HG02763 (cell line): ENCODE data around the gene CD28.

Experiments
- ATAC-seq: cut with Tn5 transposase; IDR thresholded peaks from one replicate; pipeline ENCODE4 v1.9.1; 2021; ENCODE audit warnings: mild to moderate bottlenecking, moderate library complexity; ENCODE audit not compliant: unreplicated experiment

CD28 gene

DNA sequence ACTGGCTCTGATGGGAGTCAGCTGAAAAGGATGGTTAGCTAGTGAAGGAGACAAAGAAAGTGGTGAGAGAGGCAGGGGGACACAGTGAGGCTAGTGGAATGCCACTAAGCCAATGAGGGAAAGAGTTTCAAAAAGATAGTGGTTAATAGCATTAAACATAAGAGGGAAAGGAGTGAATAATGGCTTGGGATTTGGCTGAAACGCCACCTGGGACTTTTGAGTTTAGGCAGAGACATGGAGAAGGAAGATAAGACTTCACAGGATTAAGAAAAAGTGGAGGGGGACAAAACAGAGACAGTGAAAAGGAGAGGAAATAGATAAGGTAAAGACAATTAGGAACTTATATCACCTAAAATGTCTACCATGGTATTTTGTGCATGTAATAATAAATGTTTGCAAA is 6.9 kb downstream of the CD28 start:
- ATAC-seq = no peak

DNA sequence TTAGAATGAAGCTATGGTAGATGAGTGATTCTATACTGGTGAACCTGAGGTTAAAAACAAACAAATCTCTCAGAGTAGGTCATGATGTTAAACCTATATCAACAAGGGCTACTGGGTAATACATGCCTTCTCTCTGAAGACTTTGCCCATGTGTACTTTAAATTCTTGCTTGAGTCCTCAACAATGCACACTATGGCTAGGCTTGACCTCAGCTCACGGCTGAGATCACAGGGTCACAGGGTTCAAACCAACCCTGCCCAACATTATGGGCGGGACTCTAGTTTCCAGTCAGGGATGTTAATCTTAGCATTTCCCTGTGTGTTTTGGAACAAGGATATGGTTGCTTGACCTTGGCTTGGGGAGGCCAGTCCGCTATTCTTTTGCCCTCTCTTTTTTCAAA is 7.7 kb downstream of the CD28 start:
- ATAC-seq = no peak

DNA sequence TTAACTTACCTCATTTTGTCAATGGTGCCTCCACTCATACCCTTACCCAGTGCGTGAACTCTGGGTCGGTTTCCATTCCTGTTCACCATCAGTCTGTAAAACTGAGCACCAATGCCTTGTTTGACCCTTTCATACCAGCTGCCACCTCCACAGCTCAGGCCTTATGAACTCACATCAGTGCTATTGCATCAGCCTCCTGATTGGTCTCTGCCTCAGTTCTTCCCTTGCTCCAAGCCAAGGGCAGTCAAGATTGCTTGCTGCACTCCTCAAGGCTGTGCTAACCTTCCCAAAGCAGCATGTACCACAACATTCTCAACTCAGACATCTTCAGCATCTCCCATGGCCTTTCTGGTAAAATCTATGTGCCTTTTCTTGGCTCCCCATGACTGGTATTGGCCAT is 9.3 kb downstream of the CD28 start:
- no peak for ATAC-seq

DNA sequence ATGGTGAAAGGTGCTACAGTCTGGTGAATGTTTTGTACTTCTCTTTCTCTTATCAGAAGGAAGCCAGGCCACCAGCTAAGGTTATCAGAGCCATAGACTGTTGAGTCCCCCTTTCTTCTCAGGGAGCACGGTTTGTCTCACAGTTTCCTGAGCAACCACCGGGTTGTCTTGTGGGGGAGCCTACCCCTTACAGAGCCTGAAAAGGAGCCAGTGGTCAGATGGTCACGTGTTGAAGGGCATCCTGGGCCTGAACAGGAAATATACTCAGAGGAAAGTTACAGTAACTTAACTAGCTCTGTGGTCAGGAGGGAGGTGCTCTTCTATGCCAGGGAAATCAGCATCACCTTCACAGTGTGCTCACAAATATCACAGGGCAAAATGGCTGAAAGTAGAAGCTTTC is 11.6 kb downstream of the CD28 start:
- ATAC-seq = peak; percentile 85

DNA sequence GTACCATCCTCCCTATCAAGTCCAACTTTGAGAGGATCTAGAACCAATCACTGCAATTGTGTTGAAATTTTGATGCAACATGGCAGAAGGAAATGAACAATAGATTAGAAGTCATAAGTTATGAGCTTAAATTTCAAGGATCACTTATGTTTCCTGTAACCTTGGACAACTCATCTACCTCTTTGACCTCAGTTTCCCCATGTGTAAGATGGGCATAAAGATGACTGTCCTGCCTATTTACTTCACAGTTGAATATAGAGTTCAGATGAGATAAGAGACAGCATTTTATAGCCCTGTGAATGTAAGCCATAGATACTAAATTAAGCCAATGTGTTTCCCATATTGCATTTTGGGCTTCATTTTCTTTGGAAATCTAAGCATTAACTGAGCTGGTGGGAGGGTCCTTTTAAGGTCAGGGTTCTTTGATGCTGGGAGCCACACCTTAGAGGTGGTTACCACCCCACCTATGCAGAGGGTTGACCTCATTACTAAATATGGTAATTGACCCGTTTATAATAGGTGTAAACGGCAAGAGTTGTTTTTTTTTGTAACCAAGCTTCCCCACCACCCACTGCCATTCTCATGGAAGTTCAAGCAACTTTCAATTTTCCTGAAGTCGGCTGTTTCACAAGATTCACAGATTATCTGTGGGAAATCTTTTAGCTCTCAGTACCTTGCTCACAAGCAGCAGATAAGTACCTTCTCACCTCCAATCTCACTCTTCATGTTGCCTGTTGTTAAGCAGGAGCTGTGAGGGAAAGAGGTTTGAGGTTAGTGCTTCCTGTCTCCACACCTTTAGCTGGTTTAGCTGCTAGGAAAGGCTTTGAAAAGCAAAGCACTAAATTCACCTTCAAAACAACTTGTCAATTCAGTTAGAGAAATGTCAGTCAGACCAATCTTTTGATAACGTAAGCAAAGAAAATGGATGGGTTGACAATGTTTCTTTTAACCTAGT is 13.3 kb downstream of the CD28 start:
- no peak for ATAC-seq

DNA sequence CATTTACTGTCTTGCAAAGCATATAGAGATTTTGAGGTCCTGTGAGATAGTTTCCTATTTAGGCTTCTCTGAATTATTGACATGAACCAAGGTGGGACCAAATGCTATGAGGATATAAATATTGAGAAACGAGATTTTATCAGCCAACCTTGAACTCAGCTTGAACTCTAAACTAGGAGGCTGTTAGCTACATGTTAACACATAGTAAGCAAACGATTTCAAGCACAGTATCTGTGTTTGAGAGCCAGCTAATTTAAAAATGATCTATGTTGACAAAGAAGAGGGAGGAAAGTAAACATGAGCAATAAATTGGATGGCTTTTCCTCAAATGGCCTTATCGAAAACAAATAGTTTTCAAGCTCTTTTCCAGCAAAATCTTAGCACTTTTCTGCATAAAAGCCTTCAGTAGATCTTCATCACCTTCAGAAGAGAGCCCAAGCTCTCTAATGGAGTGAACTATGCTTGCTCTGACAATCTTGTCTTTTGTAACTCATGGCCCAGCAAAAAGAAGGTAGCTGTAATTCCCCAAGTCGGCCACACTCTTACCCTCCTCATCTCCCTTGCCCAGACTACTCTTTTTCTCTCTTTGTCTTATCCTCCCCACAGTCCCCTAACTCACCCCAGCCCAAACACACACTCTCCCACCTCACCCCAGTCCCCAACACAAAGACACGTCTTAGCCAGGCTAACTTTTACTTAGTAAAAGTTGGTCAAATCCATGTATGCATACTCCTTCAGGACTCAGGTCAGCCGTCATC is 14.7 kb downstream of the CD28 start:
- no peak for ATAC-seq

DNA sequence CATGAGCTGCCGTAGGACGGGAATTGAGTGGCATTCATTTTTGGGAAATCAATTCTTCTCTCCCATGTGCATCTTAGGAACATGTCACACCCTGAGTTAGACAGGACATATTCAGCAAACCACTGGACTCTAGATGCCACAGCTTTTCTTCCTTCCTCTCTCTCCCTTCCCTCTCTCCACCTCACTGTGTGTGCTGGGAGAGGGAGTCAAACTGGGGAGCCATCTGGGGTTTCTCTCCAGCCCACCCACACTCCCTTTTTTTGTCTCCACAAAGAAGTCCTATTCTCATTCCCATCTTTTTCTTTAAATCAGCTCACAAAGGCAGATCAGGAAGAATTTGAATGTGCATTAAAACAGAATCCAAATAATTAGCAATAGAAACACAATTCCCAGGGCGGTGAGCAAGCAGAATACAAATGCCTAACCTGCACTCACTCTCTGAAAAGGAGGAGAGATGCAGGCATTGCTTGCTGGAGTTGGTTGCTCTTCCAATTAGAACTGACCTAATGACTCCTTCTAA is 15.4 kb downstream of the CD28 start:
- no peak for ATAC-seq

DNA sequence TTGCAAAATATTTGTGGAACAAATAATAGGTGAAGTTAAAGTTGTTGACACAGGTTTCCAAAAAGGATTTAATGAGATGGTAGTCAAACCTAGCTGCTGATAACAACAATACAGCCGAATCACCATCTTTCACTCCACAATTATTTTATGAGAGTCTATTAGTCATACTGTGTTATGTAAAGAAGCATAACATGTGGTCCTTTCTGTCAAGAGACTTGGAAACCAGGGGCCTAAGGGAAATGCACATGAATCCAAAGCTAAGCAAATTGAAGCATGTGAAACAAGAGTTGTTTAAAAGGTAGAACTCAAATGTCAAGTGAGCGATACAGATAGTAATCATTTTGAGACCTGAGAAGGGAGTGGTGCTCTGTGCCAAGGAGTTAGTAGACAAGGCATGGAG is 16.0 kb downstream of the CD28 start:
- no peak for ATAC-seq

DNA sequence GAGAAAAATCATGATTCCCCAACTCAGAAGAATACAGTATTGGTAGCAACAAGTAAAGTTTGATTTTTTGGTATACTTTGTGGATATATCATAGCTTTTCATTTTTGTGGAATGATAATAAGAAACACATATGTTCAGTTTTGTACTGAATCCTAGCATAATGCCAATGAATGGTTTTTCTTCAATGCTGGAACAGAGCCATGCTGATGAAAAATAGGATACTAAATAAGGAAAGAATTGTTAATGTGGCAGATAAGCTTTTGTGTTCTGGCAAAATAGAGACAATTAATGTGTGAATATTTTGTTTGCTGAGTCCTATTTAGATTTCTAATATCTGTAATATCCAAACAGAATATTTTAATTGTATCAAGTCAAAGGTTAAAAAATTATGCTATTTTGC is 21.9 kb downstream of the CD28 start:
- ATAC-seq = no peak

DNA sequence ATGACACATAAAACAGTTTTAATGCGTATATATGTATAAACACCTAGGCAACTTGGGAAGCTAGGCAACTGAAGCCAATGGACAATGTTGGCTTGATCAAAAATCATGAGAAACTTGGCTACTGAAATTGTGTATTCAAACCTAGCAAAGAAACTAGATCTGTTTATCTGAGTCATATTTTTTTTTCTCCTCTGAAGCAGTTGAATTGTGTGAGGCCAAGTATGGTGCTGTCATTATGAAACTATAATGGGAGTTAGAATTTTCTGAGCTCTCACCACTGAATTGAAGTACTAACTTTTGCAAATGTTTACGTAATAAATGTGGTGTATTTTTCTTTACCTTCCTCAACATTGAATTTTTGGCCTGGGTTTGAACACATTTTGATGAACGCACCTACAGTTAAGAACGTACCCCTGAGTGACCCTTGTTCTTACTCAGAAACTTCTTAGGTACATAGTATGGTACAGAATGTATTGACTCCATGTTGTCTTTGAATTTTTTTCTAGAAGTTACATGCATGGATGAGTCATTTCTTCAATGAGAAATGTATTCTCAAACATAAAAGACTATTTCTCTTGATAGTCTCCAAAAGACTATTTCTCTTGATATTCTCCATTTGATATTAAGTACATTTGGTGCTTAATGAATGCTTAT is 23.8 kb downstream of the CD28 start:
- ATAC-seq = no peak

DNA sequence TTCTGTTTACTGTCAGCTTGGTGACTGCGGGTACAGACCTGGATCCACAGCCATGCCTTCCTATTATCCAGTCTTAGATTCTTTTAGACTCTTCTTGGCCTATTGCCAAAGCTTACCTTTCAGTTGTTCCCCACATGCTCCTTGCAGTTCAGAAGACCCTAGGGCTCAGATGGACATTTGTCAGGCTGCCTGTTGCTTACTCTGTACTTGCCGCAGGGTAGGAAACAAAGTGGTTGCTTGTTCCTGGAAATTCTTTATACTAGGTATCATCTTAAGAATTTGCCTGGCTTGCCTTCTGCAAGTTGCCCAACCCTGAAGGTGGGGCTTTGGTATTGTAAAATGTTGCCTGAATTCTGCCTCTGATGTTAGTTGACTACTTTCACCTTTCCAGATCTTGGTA is 24.4 kb downstream of the CD28 start:
- no peak for ATAC-seq

DNA sequence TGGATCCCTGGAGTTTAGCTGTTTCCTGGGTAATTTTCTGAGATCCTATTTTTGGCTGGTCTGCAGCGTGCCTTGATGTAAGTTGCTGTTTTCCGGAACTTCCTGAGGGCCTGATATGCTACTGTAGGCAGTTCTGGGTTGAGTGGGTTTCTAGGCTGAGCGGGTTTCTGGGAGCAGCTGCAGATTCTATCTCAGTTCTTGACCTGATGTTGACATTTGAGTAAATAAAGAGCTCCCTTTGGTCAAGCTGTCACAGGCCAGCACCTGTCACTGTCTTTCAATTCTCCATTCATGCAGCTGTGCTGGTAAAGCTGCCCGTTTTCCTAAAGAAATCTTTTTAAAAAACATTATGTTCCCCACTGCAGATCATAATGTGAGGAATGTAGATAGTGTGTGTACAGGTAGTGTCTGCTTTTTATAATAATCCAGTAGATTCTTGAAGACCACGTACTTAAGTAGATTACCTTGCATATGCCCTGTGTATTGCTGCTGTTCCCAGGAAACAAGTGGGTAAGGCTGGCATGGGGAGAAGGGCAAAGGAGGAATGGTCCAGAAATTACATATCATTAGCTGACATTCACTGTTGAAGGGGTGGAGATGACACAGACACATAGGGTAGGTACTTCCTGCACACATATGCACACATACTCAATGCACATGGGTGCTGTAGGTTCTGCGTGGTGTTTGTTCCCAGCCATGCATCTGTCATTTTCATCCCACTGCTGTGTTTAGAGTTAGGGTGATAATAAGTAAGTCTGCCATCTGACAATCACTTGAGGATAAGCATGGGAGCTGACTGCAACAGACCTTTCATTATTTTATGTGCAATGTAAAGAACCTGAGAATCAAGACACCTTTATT is 25.9 kb downstream of the CD28 start:
- ATAC-seq = no peak

DNA sequence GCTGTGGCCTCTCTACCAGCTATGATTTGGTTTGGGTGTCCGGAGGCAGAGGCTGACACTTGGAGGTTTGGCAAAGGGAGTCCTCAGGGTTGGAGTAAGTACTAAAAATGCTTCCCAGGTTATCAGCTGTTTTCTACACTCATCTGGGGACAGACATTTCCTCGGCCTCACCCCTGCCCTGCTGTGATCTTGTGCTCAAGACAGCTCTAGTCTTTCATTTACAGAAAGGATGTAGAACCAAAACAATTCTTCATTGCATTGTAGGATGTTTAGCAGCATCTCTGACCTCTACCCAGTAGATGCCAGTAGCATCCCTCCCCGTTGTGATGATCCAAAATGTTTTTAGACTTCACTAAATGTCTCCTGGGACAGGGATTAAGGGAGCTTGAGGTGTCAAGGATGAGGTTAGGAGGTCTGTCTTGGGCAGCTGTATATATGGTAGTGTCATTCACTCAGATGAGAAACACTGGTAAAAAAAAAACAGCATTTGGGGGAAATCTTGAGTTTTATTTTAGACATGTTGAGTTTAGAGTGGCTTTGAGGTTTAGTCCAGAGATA is 26.6 kb downstream of the CD28 start:
- ATAC-seq = no peak

DNA sequence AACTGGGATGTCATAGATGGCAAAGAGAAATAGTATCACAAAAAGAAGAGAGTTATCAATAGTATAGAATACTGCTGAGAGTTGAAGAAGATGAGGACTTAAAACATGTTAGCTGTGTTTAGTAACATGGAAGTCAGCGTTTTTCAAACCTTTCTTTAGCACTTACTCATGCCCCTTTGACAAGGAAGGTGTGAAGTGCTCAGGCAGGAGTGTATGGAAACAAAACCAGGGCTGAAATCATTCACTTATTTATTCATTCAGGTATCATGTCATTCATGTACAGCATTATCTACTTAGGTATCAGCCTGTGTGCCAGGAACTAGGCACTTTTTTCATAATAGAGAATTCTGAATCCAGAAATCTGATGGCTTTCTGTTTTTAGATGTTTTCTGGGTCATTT is 27.2 kb downstream of the CD28 start:
- ATAC-seq = no peak

DNA sequence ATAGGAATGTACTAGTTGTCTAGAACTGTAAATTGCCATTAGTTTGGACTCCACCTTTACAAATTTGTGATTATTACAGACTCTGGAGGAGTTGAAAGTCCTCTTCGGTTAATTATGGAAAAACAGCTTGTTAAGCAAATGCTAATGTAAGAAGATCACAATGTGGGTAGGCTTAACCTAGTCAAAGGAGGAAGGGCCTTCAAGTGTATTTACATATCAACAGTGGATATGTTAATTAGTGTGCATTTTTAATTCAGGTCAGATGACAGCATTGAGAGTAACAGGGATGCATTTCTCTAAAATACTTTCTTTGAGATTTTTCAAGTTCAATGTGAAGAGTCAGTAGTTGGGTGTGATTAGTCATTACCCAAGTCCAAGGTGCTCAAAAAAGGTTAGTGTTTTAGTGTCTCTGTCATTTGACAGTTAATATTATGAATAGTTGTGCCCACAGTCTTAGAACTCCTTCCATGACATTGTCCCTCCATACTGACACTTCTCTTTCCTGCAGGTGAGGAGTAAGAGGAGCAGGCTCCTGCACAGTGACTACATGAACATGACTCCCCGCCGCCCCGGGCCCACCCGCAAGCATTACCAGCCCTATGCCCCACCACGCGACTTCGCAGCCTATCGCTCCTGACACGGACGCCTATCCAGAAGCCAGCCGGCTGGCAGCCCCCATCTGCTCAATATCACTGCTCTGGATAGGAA is 28.0 kb downstream of the CD28 start:
- ATAC-seq = no peak

DNA sequence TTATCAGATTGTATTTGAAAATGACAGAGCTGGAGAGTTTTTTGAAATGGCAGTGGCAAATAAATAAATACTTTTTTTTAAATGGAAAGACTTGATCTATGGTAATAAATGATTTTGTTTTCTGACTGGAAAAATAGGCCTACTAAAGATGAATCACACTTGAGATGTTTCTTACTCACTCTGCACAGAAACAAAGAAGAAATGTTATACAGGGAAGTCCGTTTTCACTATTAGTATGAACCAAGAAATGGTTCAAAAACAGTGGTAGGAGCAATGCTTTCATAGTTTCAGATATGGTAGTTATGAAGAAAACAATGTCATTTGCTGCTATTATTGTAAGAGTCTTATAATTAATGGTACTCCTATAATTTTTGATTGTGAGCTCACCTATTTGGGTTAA is 30.9 kb downstream of the CD28 start:
- no peak for ATAC-seq

DNA sequence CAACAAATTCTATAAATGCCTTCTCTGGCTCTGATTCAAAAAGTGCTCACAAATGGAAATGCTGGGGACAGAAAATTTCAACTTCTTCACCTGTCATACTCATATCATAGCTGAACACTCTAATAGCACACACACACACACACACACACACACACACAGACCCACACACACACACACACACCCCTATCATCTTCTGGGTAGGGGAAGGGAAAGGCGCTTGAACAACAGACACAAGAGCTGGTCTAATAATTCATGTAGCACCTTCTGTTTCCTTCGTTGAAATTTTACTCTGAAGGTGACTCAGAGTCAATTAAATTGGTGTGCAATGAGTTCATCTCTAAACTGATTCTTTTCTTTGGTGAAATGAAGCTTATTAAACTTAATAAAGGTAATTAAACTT is 32.9 kb downstream of the CD28 start:
- ATAC-seq = no peak

DNA sequence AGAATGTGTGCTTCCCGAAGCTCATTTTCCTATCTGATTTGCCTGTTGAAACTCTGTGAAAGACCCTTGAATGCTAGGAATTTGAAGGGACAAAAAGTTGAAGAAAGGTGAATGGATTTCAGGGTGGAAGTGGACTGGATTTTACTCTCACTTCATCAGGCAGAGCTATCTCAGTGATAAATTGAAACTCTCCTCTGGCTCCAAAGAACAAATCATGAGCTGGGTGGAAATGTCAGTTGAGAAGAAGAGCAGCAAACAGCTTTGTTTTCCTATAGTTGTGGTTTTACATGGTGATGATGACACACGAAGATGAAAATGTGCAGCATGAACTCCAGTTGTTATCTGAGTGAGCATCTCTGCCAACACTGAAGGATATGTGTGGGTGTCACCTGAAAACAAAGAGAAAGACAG is 34.4 kb downstream of the CD28 start:
- no peak for ATAC-seq

DNA sequence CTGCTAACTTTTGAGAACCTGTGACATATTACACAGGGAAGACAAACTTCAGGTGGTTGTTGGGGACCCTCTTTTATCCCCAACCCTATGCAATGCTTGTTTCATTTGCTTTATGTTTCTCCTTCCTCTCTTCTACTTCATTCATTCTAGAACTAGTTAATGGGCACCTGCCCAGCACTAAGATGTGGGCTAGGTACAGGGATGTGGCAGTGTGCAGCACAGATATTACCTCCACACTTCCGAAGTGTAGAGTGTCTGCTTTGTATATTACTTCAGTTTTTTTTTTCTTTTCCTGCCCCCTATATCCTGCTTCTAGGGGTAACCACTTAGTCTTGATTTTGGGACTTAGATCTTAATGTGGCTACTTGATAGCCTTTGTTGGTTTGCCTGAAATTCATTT is 35.1 kb downstream of the CD28 start:
- ATAC-seq = no peak
